HEK293 (cell line): ENCODE measurements around the gene APLF.

Experiments
- CTCF ChIA-PET: fragments of 350-600 bp; formaldehyde crosslinking; extraction: SDS; loops from one replicate; lab custom pipeline; 2021; ENCODE audit warnings: antibody characterized with exemption; lab: Yijun Ruan, JAX
- POLR2A ChIA-PET: fragments of 300-600 bp; formaldehyde crosslinking; extraction: SDS; loops from one replicate; lab custom pipeline; 2020; ENCODE audit warnings: antibody characterized with exemption, inconsistent platforms; lab: Yijun Ruan, JAX
- H3K27ac ChIP-seq: fragments of 200-500 bp; sonication (Bioruptor generic); 2 replicates; pipeline ENCODE4 v1.5.1; 2014; ENCODE audit warnings: low read depth, low read length, control low read depth, inconsistent platforms; ENCODE audit errors: extremely low read depth
- H3K36me3 ChIP-seq, 2 experiments: fragments of 200-500 bp in 1 of 2; sonication (Bioruptor generic) in 1 of 2; 1 replicate in 1 of 2; 2 replicates in 1 of 2; pipeline ENCODE4 v1.5.1; 2014 to 2017; ENCODE audit warnings: inconsistent platforms in 2 of 2, low read length in 2 of 2; ENCODE audit not compliant: control insufficient read depth in 2 of 2, insufficient read depth in 1 of 2
- H3K4me1 ChIP-seq: fragments of 200-500 bp; sonication (Bioruptor generic); 2 replicates; pipeline ENCODE4 v1.5.1; 2014; ENCODE audit warnings: mild to moderate bottlenecking, low read length, inconsistent platforms; ENCODE audit not compliant: control insufficient read depth, insufficient read depth
- H3K4me3 ChIP-seq: 2 replicates; pipeline ENCODE4 v1.5.1; 2011; ENCODE audit warnings: low read depth, mild to moderate bottlenecking, control low read depth, low read length, moderate library complexity
- H3K9me3 ChIP-seq: fragments of 200-500 bp; sonication (Bioruptor generic); 2 replicates; pipeline ENCODE4 v1.5.1; 2014; ENCODE audit warnings: low read depth, low read length, inconsistent platforms; ENCODE audit not compliant: control insufficient read depth, insufficient read depth
- GLIS2 ChIP-seq: fragments of 450-650 bp; formaldehyde crosslinking; IDR thresholded peaks from 2 replicates; pipeline ENCODE4 v1.5.1; 2016; ENCODE audit warnings: missing biosample characterization, missing genetic modification characterization
- PATZ1 ChIP-seq: fragments of 450-650 bp; formaldehyde crosslinking; IDR thresholded peaks from 2 replicates; pipeline ENCODE4 v1.5.1; 2016; ENCODE audit warnings: missing biosample characterization, missing genetic modification characterization
- REPIN1 ChIP-seq: fragments of 450-650 bp; formaldehyde crosslinking; IDR thresholded peaks from 2 replicates; pipeline ENCODE4 v1.5.1; 2017; ENCODE audit warnings: missing biosample characterization, missing genetic modification characterization, low read depth
- SALL2 ChIP-seq: fragments of 450-650 bp; formaldehyde crosslinking; IDR thresholded peaks from 2 replicates; pipeline ENCODE4 v1.5.0; 2017; ENCODE audit warnings: missing biosample characterization, mild to moderate bottlenecking, missing genetic modification characterization, borderline replicate concordance
- WT1 ChIP-seq: fragments of 450-650 bp; formaldehyde crosslinking; IDR thresholded peaks from 2 replicates; pipeline ENCODE4 v1.5.1; 2016; ENCODE audit warnings: missing biosample characterization, missing genetic modification characterization
- ZBTB1 ChIP-seq: fragments of 450-650 bp; formaldehyde crosslinking; IDR thresholded peaks from 2 replicates; pipeline ENCODE4 v1.5.1; 2016; ENCODE audit warnings: missing biosample characterization, missing genetic modification characterization
- ZNF148 ChIP-seq: fragments of 450-650 bp; formaldehyde crosslinking; IDR thresholded peaks from 2 replicates; pipeline ENCODE4 v1.5.0; 2017; ENCODE audit warnings: missing biosample characterization, missing genetic modification characterization, borderline replicate concordance
- ZNF266 ChIP-seq: fragments of 450-650 bp; formaldehyde crosslinking; IDR thresholded peaks from 2 replicates; pipeline ENCODE4 v1.5.1; 2016; ENCODE audit warnings: missing biosample characterization, missing genetic modification characterization, low read depth
- ZNF302 ChIP-seq: fragments of 450-650 bp; formaldehyde crosslinking; IDR thresholded peaks from 2 replicates; pipeline ENCODE4 v1.5.1; 2016; ENCODE audit warnings: missing biosample characterization, missing genetic modification characterization, low read depth
- ZNF324 ChIP-seq: fragments of 450-650 bp; formaldehyde crosslinking; IDR thresholded peaks from 2 replicates; pipeline ENCODE4 v1.5.1; 2016; ENCODE audit warnings: missing biosample characterization, missing genetic modification characterization
- ZNF335 ChIP-seq: fragments of 450-650 bp; formaldehyde crosslinking; conservative IDR thresholded peaks from 2 replicates; pipeline ENCODE4 v1.5.1; 2016; ENCODE audit warnings: missing biosample characterization, missing genetic modification characterization
- ZNF354C ChIP-seq: fragments of 450-650 bp; formaldehyde crosslinking; IDR thresholded peaks from 2 replicates; pipeline ENCODE4 v1.5.1; 2016; ENCODE audit warnings: missing biosample characterization, missing genetic modification characterization, low read depth, borderline replicate concordance
- ZNF394 ChIP-seq: fragments of 450-650 bp; formaldehyde crosslinking; IDR thresholded peaks from 2 replicates; pipeline ENCODE4 v1.5.1; 2016; ENCODE audit warnings: missing biosample characterization, missing genetic modification characterization, mild to moderate bottlenecking, moderate library complexity, borderline replicate concordance
- ZNF416 ChIP-seq: fragments of 450-650 bp; formaldehyde crosslinking; IDR thresholded peaks from 2 replicates; pipeline ENCODE4 v1.5.1; 2016; ENCODE audit warnings: missing biosample characterization, missing genetic modification characterization
- ZNF48 ChIP-seq: fragments of 450-650 bp; formaldehyde crosslinking; IDR thresholded peaks from 2 replicates; pipeline ENCODE4 v1.5.1; 2016; ENCODE audit warnings: missing biosample characterization, missing genetic modification characterization
- ZNF513 ChIP-seq: fragments of 450-650 bp; IDR thresholded peaks from 2 replicates; pipeline ENCODE4 v1.5.1; 2018; ENCODE audit warnings: missing biosample characterization, missing genetic modification characterization
- ZNF660 ChIP-seq: fragments of 450-650 bp; IDR thresholded peaks from 2 replicates; pipeline ENCODE4 v1.5.1; 2018; ENCODE audit warnings: missing biosample characterization, mild to moderate bottlenecking, missing genetic modification characterization
- ZNF670 ChIP-seq: fragments of 450-650 bp; formaldehyde crosslinking; IDR thresholded peaks from 2 replicates; pipeline ENCODE4 v1.5.1; 2016; ENCODE audit warnings: missing biosample characterization, missing genetic modification characterization, low read depth
- ZSCAN5A ChIP-seq: fragments of 450-650 bp; formaldehyde crosslinking; IDR thresholded peaks from 2 replicates; pipeline ENCODE4 v1.5.1; 2016; ENCODE audit warnings: missing biosample characterization, missing genetic modification characterization

APLF gene

GRCh38 chr2:68603059-68603458, 135.7 kb downstream of the APLF start:
- ChIA-PET POLR2A (no interaction called here), CTCF (interaction anchor here (0.7 kb wide), 1 partner anchor 13 kb away, joined by 3 read pairs; no protein-coding TSS in a partner anchor)
- H3K4me1 ChIP-seq: no peaks in the 10 kb centered on the region
- no peak overlapping the region for H3K4me3 ChIP-seq
- H3K27ac ChIP-seq: no peak overlapping the region
- H3K9me3 ChIP-seq: no peaks in the 10 kb centered on the region
- TF ChIP-seq PATZ1: no peak
- TF ChIP-seq ZNF266 (tag by site-specific recombination): no peak
- TF ChIP-seq GLIS2 (tag by site-specific recombination): no peak
- TF ChIP-seq ZNF48 (tag by site-specific recombination): no peak
- TF ChIP-seq SALL2 (tag by site-specific recombination): no peak
- no peak for TF ChIP-seq WT1
- TF ChIP-seq REPIN1 (tag by site-specific recombination): no peak
- TF ChIP-seq ZNF513 (tag by site-specific recombination): no peak
- no peak for TF ChIP-seq ZNF416 (tag by site-specific recombination)
- H3K36me3 ChIP-seq: no peaks in the 10 kb centered on the region

- Histone ChIP-seq H3K4me3 (no peak overlapping the region), H3K36me3 (no peaks in the 10 kb centered on the region), H3K9me3 (no peaks in the 10 kb centered on the region), H3K4me1 (no peaks in the 10 kb centered on the region), H3K27ac (no peak overlapping the region)
- TF ChIP-seq ZNF660 (tag by site-specific recombination) (no peak), ZNF670 (tag by site-specific recombination) (no peak), ZNF354C (no peak), ZNF302 (no peak), ZNF335 (tag by site-specific recombination) (no peak), ZNF324 (no peak), ZNF148 (tag by site-specific recombination) (no peak)
- ChIA-PET CTCF (interaction anchor here (0.7 to 1.5 kb wide), 2 partner anchors 9 to 149 kb away, joined by 3 to 7 read pairs; no protein-coding TSS in a partner anchor), POLR2A (no interaction called here)
Measured at GRCh38 chr2:68604077-68604476, 136.7 kb downstream of the APLF start.

GRCh38 chr2:68605939-68606338, 138.6 kb downstream of the APLF start:
- Histone ChIP-seq H3K4me1 (no peaks in the 10 kb centered on the region), H3K9me3 (no peaks in the 10 kb centered on the region), H3K4me3 (no peak overlapping the region), H3K27ac (no peak overlapping the region), H3K36me3 (no peaks in the 10 kb centered on the region)
- no peak for TF ChIP-seq ZNF394 (tag by site-specific recombination)
- TF ChIP-seq ZBTB1 (tag by site-specific recombination): no peak
- TF ChIP-seq ZSCAN5A (tag by site-specific recombination): no peak
- POLR2A ChIA-PET: no interaction called here
- CTCF ChIA-PET: interaction anchor here (1.0 to 1.4 kb wide), 2 partner anchors 10 to 182 kb away, joined by 3 to 6 read pairs; no protein-coding TSS in a partner anchor
